ENCODE results near the gene ARHGAP4.

ARHGAP4 gene

DNA sequence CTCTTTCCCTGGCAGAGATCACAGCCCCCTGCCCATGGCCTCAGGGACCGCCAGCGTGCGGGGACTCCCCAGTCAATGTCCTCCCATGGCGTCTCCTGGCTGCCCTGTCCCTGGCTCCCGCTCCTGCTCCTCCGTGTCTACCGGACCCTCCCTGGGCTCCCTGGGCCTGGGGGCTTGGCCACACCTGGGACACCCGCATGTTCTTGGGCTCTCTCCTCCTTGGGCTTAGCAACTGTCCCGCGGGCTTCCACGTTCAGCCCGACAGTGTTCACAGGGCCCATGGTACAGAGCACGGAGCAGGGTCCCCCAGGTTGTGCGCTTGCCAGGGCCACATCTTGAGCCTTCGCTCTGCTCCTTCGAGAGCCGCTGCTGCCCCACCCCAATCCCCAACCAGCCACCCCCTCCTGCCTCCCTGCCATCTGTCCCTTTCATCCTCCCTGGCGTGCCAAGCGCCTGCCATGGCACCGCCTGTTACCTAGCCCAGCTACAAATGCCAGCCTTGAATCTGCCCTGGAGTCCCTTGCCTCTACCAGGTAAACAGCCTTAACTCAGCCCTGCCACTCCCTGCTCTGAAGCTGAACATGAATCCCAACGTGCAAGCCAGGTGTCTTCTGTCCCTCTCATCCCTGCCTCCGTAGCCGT is 17.7 kb downstream of the ARHGAP4 start:
- DNase-seq (ENCODE audit: extremely low read depth in 1 of 2, low read depth in 1 of 2): no peak

DNA sequence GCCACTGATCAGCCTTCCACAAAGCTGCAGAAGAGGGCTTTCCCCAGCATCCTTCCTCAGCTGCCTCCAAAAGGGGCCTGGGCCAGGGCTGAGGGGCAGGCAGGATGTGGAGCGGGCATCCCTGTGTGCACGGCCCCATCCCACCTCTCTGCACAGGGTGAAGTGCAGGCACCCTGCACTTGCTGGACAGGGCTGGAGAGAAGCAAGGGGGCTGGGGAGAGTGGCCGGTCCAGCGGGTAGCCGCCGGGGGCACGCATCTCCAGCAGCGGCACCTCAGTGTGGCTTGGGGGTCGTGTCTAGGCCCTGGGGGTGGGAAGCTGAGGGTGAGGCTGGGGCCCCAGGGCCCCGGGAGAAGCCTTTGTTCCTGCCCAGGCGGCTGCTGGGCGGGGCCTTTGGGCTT is 18.6 kb downstream of the ARHGAP4 start:
- no peak for DNase-seq (ENCODE audit: extremely low read depth in 1 of 2, low read depth in 1 of 2)

DNA sequence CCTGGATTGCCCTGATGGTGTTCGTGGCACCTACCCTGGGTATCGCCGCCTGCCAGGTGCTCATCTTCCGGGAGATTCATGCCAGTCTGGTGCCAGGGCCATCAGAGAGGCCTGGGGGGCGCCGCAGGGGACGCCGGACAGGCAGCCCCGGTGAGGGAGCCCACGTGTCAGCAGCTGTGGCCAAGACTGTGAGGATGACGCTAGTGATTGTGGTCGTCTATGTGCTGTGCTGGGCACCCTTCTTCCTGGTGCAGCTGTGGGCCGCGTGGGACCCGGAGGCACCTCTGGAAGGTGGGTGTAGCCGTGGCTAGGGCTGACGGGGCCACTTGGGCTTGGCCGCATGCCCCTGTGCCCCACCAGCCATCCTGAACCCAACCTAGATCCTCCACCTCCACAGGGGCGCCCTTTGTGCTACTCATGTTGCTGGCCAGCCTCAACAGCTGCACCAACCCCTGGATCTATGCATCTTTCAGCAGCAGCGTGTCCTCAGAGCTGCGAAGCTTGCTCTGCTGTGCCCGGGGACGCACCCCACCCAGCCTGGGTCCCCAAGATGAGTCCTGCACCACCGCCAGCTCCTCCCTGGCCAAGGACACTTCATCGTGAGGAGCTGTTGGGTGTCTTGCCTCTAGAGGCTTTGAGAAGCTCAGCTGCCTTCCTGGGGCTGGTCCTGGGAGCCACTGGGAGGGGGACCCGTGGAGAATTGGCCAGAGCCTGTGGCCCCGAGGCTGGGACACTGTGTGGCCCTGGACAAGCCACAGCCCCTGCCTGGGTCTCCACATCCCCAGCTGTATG is 19.7 kb downstream of the ARHGAP4 start:
- DNase-seq (ENCODE audit: extremely low read depth in 1 of 2, low read depth in 1 of 2): no peak

DNA sequence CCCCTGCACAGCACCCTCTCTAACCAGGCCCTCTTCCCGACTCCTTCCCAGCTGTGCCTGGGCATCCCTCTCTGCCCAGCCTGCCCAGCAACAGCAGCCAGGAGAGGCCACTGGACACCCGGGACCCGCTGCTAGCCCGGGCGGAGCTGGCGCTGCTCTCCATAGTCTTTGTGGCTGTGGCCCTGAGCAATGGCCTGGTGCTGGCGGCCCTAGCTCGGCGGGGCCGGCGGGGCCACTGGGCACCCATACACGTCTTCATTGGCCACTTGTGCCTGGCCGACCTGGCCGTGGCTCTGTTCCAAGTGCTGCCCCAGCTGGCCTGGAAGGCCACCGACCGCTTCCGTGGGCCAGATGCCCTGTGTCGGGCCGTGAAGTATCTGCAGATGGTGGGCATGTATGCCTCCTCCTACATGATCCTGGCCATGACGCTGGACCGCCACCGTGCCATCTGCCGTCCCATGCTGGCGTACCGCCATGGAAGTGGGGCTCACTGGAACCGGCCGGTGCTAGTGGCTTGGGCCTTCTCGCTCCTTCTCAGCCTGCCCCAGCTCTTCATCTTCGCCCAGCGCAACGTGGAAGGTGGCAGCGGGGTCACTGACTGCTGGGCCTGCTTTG is 20.5 kb downstream of the ARHGAP4 start:
- DNase-seq (ENCODE audit: extremely low read depth in 1 of 2, low read depth in 1 of 2): no peak

DNA sequence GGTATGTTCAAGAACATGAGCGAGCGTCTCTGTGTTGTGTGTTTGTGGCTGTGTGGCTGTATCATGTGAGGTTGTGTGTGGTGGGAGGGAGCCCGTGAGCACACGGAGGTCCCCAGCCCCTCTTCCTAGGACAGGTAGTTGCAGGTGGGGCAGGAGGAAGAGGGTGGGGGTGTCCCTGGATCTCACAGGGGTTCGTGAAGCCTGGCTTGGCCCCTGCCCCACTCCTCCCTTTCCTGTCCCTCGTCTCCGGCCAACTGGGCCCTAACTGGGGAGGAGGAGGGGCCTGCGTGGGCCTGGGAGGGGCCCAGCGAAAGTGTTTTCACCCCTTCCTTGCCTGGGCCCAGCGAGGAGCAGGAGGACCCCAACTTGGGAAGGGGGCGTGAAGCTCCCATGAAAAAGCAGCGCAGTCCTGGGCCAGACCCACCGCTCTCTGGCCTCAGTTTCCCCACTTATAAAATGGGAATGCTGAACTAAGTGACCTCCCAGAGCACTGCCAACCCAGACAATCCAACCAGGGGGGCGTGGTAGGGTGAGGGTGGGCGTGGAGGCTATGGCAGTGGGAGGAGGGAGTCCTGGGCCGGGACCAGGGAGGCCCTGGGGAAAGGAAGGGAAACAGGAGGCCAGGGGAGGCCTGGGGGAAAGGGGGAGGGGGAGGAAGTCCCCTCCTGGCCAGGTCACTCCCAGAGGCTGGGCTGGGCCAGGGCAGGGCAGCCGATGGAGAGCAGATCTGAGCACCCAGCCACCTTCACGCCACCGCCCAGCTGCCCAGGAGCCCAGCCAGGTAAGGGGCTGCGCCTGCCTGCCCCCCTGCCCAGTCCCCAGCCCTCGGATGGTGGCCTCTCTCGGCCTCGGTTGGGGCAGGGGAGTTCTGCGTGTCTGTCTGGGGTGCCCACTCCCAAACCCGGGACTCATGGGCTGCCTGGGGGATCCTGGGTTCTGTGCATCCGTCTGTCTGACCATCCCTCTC is 21.8 kb downstream of the ARHGAP4 start, which contains the start of gene AVPR2:
TSS of gene AVPR2 (plus strand) at position 683 of the 967 bp plus-strand sequence. CDS start 473 bp downstream, outside the sequence.
- no peak for DNase-seq (ENCODE audit: extremely low read depth in 1 of 2, low read depth in 1 of 2)

DNA sequence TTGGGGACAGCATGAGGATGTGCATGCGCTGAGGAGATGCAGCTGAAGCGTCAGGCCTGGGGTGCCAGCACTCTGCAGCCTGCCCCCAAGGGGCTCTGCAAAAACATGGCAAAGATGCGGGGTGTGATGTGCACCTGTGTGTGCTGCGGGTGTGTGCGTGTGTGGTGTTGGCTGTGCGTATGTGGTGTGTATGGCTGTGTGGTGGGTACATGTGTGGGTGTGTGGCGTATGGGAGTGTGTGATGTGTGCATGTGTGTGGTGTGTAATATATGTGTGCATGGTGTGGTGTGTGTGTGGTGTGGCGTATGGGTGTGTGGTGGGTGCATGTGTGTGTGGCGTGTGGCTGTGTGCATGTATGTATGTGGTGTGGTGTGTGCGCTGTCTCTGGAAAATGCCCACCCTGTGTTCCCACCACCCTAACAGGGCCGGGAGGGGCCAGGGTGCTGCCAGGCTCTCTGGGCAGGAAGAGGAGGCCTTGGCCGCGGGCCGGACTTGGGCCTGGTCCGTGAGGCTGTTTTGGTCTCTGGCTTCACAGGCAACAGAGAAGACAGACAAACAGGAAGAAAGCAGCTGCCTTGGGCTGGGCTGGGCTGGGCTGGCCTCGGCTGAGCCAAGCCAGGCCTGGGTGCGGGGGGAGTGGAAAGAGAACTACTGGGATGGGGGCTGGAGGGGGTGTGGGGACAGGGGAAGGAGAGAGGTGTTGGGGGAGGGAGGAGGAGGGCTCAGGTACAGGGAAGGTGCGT is 22.7 kb downstream of the ARHGAP4 start:
- no peak for DNase-seq (ENCODE audit: extremely low read depth in 1 of 2, low read depth in 1 of 2)

DNA sequence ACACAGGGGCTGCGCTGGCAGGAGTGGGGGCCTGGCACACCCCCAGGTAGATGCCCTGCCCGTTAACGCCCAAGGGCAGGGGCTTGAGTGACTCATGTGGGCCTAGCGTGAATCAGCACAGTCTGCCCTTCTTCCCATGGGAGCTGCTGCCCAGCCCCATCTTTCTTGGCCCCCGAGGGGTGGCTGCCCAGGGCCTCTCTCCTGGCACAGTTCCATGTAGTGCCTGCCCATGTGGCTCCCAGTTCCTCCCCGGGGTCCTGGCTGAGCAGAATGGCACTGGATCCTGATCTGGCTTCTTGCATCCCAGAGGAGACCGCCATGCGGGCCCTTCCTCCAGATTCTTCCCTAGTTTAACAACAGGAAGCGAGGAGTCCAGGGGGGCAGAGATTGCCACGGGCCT is 23.7 kb downstream of the ARHGAP4 start:
- DNase-seq (ENCODE audit: extremely low read depth in 1 of 2, low read depth in 1 of 2): no peak

DNA sequence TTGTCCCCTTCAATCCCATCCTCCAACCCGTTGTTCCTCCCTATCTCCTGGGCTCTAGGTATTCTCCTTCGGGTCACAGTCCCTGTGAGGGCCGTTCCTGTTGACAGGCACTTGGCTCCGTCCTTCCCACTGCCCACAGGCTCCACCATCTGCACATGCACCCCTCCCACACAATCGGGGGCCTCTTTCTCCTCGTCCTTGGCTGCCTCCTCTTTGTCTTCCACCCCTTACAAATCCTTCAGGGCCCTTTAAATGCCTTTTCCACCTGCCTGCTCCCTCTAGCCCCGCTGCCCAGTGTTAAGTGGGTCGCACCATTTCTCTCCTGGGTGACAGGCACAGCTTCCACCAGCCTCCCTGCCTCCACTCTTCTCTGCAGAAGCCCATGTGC is 24.3 kb downstream of the ARHGAP4 start:
- DNase-seq (ENCODE audit: extremely low read depth in 1 of 2, low read depth in 1 of 2): no peak

DNA sequence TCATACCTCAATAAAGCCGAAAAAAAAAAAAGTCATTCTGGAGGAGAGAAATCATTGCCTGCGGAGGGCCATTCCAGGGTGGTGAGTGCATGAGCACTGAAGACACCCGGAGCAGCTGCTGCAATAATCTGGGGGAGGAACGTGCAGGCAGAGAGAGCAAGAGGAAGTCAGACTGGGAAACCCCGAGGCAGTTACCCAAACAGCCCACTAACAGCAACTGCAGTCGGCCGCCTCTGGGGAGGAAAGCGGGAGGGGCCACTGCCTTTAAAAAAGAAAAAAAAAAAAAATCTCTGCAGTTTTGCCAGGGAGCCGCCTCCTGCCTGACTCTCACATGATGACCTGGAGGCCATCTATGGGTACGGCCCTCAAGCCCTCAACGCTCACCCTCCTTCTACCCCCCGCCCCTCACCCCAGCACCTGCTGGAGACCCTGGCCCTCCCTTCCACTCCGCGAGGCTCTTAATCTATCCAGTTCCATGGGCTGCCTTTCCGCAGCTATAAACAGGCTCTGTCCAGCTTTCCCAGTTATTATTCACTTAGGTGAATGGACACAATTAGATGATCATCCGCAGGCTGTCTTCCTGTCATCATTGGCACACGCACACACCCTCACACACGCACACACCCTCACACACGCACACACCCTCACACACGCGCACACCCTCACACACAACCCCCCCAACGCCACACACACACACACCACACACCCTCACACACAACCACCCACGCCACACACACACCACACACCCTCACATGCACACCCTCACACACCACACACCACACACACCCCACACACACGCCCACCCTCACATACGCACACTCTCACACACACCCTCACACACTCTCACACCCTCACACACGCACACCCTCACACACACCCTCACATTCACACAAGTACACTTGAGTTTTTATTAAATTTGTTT is 25.0 kb downstream of the ARHGAP4 start:
- DNase-seq (ENCODE audit: extremely low read depth in 1 of 2, low read depth in 1 of 2): no peak

DNA sequence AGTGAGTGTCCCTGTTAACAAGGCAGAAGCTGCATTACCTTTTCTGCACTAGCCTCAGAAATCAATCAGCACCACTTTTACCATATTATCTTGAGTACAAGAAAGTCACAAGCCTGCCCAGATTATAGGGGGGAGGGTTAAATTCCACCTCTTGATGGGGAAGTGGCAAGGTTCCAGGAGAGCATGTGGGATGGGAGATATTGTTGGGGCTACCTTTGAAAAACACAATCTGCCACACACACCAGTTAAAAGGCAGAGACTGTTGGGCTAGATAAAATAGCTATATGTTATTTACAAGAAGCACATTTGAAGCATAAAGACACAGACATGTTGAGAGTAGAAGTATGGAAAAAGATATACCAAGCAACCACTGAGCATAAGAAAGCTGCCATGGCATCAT is 28.2 kb downstream of the ARHGAP4 start:
- DNase-seq (ENCODE audit: extremely low read depth in 1 of 2, low read depth in 1 of 2): no peak

DNA sequence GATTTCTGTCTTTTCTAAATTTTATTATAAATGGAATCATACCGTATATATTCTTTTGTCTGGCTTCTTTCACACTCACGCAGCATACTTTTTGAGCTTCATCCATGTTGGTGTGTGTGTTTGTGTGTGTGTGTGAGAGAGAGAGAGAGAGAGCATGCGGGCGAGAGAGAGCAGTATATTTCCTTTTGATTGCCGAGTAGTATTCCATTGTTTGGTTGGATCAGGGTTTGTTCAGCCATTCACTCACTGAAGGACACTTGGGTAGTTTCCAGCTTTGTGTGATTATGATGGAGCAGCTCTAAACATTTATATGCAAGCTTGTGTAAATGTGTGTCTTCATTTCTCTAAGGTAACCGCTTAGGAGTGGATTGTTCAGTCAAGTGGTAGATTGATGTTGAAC is 36.9 kb downstream of the ARHGAP4 start:
- DNase-seq (ENCODE audit: extremely low read depth in 1 of 2, low read depth in 1 of 2): no peak

DNA sequence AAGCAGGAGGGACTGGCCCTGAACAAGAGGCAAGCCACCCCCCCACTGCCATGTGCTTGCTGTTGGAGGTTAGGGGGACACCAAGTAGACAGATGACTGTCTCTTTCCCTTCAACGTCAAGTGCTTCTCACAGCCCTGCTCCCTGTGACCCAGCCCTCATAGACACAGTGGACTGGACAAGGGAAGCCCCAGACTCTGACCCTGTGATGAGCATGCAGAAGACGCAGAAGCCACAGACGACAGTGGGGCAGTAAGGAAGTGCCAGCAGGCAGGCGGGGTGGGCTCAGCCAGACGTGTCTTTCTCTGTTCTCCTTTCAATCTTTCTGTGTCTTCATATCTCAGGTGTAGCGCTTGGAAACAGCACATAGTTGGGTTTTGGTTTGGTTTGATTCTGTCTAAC is 37.7 kb downstream of the ARHGAP4 start:
- DNase-seq (ENCODE audit: extremely low read depth in 1 of 2, low read depth in 1 of 2): no peak

DNA sequence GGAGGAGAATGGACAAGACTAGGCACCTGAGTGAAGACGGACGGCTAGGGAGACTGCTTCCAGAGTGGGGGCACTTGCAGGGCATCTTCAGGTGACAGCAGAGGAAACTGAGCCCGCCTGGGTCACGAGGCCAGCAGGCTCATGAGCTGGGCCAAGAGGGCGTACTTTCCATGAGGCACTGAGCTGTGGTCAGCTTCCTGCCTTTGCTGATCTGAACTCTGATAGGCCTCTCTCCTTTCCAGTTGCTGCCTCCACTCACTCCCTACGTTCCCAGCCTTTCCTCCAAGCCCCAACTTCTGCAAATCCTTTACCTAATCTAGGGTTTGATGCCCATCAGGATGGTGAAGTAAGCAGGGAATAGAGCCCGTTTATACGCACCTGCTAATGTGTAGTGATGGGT is 38.7 kb downstream of the ARHGAP4 start:
- no peak for DNase-seq (ENCODE audit: extremely low read depth in 1 of 2, low read depth in 1 of 2)

DNA sequence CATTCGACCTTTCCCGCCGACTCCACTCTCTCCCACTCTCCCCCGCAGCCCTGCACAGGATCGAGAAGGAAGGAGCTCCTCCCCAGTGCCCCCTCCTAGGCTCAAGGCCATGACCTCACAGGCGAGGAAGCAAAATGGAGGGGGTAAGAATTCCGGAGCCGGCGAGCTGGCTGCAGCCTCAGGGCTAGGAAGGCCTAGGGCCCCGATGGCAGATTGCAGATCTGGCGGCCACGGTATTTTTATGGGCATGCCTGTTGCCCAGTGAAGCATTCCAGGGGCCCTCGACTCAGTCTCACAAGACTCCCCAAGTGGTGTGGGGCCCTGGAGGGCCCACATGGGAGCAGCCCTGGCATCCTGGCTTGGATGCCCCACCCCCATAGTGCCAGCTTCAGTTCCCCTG is 39.1 kb downstream of the ARHGAP4 start:
- no peak for DNase-seq (ENCODE audit: extremely low read depth in 1 of 2, low read depth in 1 of 2)

DNA sequence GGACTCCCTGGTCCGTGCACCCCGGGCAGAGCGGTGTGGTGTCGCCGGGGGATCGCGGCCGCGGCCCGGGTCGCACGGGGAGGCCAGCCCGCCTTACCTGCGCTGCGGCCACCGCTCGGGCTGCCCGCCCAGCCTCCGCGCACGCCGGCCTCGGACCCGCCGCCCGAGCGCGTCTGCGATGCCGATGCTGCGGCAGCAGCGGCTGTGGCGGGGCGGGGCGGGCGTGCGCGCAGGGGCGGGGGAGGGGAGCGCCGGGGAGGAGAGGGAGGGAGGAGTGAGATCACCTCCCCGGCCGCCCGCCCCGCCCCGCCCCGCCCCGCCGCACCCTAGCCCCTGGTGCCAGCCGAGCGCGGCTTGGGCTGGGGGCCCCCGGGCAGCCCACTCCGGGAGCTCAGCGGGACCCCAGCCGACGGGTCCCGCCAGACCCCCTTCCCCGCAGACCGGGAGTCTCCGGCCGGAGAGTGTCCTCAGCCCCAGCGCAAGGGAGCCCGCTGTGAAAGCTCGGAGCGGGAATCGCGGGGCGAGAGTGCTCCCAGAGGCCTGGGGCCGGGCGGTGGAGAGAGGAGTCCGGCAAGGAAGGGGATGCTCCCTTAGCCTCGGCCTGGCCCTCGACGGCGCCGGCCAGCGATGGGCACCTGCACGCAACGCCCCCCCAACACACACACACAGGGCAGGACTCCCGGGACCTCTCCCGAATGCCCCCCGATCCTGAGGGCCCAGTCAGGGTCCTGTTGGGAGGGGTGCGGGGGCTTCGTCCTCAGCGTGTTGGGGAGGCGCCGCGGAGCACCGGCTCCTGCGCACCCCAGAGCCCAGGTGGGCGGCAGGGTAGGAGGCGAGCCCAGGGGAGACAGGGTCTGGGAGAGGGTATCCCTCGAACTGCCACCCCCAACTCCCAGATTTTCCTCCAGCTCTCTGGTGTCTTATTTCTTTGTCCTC is 39.8 kb downstream of the ARHGAP4 start, which contains the start of gene L1CAM:
TSS of gene L1CAM (minus strand) at position 206 of the 936 bp plus-strand sequence. CDS start 10,337 bp downstream, outside the sequence.
- peak in 1 of 2 donors; percentile 10 for DNase-seq (ENCODE audit: extremely low read depth in 1 of 2, low read depth in 1 of 2)

DNA sequence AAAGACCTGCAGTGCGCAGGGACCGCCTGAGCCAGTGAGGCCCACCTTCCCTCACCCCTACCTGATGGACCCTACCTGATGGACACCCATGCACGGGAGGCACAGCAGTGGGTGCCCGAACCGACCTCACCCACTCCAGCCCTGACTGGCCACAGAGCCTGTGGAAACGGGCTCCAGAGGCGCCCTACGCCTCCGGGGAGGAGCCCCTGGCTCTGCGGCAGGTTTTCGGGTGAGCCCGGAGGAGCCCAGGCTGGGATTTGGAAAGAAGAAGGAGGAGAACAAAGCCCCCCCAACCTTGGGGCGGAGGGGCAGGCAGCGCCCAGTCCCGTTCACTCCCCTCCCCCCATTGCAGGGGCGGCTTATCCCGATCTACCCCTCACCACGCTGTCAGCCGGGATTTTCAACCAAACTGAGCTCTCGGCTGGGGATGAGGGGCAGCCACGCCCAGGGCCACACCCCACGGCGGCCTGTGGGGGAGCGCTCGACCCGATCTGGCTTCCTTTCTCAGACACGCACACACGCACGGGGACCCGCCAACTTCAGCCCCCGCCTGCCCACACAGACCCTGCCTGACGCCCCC is 40.8 kb downstream of the ARHGAP4 start:
- DNase-seq (ENCODE audit: extremely low read depth in 1 of 2, low read depth in 1 of 2): no peak

DNA sequence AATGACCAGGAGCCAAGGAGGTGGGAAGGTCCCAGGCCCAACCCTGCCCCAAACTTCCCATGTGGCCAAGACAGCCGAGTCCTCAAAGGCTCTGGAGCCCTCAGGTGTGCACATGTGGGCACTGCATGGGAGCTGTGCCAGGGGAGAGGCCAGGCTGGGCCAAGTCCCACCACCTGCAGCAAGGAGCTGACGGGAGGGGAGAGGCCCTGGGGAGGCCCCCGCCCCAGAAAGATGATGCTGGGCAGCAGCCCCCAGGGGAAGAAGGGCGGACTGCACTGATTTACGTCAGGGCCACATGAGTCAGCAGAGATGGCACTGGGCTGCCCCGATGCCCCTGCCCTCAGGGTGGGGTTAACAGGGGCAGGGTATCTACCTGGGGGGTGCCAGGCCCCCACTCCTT is 41.5 kb downstream of the ARHGAP4 start:
- no peak for DNase-seq (ENCODE audit: extremely low read depth in 1 of 2, low read depth in 1 of 2)

DNA sequence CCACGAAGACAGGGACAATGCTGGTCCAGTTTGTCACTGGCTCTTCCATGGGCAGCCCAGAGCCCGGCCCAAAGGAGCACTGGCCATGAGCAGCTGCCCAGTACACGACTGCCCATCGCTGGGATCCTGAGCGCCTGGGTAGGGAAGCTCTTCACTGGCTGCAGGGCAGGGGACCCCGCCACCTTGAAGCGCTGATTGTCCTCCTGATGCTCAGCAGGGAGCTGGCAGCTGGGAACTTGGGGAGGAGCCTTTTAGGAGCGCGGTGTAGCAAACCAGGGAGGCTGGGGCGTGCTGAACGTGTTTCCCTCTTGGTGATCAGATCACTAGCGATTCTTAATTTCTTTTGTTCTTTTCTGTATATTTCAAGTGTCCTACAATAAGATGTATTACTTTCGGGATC is 41.9 kb downstream of the ARHGAP4 start:
- DNase-seq (ENCODE audit: extremely low read depth in 1 of 2, low read depth in 1 of 2): no peak

All from activated CD8-positive, alpha-beta memory T cell treated with anti-CD3 and anti-CD28 coated beads for 1 hour (primary cell).